ENCODE data around the gene EOMES.

EOMES gene

GRCh38 chr3:27681249-27681748 lies 40.8 kb downstream of the EOMES start:
- DNase-seq (ENCODE audit: low read depth in 3 of 3, low spot score in 1 of 3), result no peak

- no peak for DNase-seq (ENCODE audit: low read depth in 3 of 3, low spot score in 1 of 3)
Observed at GRCh38 chr3:27680517-27681246, 41.4 kb downstream of the EOMES start.

- DNase-seq (ENCODE audit: low read depth in 3 of 3, low spot score in 1 of 3), result no peak
Observed at GRCh38 chr3:27679691-27680090, 42.4 kb downstream of the EOMES start.

DNA sequence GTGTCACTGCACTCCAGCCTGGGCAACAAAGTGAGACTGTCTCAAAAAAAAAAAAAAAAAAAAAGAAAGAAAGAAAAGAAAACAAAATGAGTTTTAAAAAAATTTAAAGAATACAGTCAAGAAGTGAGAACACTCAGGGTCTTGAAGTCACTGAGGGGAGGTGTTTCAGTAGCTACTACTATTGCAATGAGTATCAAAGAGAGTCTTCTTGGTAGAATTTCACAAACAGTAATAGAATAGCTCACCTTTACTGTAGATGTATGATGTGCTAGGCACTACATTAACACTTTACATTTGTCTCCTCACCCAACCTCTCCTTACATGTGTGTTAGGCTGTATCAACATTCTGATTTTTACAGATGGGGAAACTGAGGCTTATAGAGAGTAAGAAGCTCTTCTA lies 43.9 kb downstream of the EOMES start:
- DNase-seq (ENCODE audit: low read depth in 3 of 3, low spot score in 1 of 3), result no peak

GRCh38 chr3:27677565-27677964 lies 44.6 kb downstream of the EOMES start:
- DNase-seq (ENCODE audit: low read depth in 3 of 3, low spot score in 1 of 3), result no peak

DNA sequence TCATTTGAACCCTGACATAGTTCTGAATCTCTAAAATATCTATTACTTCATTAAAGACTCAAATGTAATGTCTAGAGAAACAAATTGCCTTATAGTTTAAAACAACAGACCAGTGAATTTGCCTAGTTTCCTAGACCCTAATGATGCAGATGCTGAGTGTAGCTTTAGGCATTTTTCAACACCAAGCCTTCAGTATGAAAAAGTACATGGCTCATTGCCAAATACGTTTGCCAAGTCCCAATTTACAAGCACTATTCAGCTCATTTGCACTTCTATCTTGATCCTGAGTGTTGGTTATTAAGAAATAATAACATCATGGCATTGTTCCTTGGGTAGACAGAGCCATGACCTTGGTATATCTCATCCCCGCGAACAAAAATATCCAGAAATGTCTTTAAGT lies 46.8 kb downstream of the EOMES start:
- no peak for DNase-seq (ENCODE audit: low read depth in 3 of 3, low spot score in 1 of 3)

DNA sequence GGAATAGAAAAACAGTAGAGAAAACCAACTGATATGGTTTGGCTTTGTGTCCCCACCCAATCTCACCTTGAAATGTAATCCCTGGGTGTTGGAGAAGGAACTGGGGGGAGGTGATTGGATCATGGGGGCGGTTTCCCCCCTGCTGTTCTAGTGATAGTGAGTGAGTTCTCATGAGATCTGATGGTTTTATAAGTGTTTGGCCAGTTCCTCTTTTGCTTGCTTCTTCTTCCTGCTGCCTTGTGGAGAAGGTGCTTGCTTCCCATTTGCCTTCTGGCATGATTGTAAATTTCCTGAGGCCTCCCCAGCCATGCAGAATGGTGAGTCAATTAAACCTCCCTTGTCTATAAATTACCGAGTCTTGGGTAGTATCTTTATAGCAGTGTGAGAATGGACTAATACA lies 48.4 kb downstream of the EOMES start:
- no peak for DNase-seq (ENCODE audit: low read depth in 3 of 3, low spot score in 1 of 3)

GRCh38 chr3:27671101-27671500 lies 51.0 kb downstream of the EOMES start:
- no peak for DNase-seq (ENCODE audit: low read depth in 3 of 3, low spot score in 1 of 3)

DNA sequence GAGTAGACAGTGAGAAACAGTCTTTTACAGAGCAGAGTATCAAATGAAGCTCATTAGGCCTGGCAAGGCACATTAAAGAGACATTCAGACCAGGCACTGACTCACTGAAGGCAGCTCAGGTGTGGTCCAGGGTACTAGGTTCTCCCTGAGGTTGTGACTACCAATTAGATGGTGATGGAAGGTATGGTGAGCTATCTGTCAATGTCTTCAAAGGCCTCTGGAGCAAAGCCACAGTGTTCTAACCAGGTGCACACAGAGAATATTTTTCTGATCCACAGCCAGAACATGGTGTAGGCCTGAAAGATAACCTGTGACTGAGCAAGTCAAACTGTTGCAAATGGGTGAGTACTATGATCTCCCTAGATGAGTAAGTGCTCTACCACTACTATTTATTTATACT lies 51.5 kb downstream of the EOMES start:
- no peak for DNase-seq (ENCODE audit: low read depth in 3 of 3, low spot score in 1 of 3)

DNA sequence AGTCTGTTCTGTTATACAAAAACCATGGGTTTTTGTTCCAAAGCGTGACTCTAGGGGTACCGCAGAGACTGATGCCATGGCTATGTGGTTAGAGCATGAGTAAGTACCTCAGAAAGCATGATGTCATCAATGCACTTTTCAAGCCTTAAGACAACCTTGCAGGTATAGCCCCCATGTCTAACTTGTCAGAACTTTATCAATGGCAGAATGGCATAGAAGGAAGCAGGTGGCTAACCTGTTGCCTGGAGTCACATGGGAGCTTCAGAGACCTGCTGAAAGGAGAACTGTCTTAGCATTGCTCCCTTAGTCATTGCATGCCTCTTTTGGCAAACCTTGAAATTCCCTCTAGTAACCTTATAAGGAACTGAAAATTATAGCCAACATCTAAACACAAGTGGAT lies 52.5 kb downstream of the EOMES start:
- no peak for DNase-seq (ENCODE audit: low read depth in 3 of 3, low spot score in 1 of 3)

GRCh38 chr3:27667751-27668150 lies 54.4 kb downstream of the EOMES start:
- DNase-seq (ENCODE audit: low read depth in 3 of 3, low spot score in 1 of 3), result no peak

DNA sequence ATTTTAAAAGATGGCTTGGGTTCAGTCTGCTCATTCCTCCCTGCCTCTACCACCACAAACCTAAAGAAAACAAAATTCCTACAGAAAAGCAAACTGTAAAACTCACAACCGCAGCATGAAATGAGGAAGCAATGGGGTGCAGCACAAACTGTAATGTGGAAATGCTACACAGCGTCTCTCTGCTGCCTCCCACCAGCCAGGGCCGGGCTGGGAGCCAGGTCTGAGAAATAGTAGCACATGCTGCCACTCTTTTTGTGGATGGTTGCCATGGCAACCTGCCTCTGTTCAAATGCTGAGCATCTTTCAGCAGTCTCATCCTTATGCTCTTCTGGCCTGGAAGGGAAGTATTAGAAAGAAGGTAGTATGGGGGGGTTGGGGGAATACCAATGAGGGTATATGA lies 55.4 kb downstream of the EOMES start:
- no peak for DNase-seq (ENCODE audit: low read depth in 3 of 3, low spot score in 1 of 3)

DNA sequence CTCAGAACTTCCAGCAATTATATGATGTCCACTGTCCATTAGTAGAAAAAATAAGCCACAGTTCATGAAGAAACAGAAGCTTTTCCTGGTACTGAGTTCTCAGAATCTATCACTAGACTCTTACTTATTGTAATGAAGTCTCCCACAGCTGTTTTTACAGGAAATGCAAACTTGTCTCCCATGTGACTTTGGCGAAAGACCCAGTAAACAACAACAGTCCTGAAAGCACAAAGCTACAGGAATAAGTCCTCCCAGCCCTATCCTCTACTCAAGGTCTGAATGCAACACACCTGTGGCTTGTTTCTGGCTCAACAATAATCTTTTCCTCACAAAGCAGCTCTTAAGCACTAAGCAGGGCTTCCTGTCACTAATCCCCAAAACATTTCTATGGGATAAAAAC lies 55.9 kb downstream of the EOMES start:
- no peak for DNase-seq (ENCODE audit: low read depth in 3 of 3, low spot score in 1 of 3)
